Suprapubic skin (tissue), 4 donors: Measurements from ENCODE around the gene NEB. TPM values are rescaled to one million over a fixed set of nuclear protein-coding genes. Genes with fewer than 3 reads are reported as not detected.

Experiments
- DNase-seq, 2 donors: peaks; one replicate each; pipeline ENCODE4 v3.0.0-alpha.2; 2019; ENCODE audit warnings: low spot score in 2 of 2
- H3K27ac ChIP-seq: fragments of 200-600 bp; sonication (generic); one replicate; pipeline ENCODE4 v1.5.1; 2019
- H3K27me3 ChIP-seq: fragments of 200-600 bp; sonication (generic); one replicate; pipeline ENCODE4 v1.5.1; 2019
- H3K36me3 ChIP-seq: fragments of 200-600 bp; sonication (generic); one replicate; pipeline ENCODE4 v1.5.1; 2019
- H3K4me1 ChIP-seq: fragments of 200-600 bp; sonication (generic); one replicate; pipeline ENCODE4 v1.5.1; 2019
- H3K4me3 ChIP-seq: fragments of 200-600 bp; sonication (generic); one replicate; pipeline ENCODE4 v1.5.1; 2019; ENCODE audit warnings: mild to moderate bottlenecking
- H3K9me3 ChIP-seq: fragments of 200-600 bp; sonication (generic); one replicate; pipeline ENCODE4 v1.5.1; 2019
- EP300 ChIP-seq: sonication (generic); formaldehyde crosslinking; IDR thresholded peaks from one replicate; pipeline ENCODE4 v1.6.1; 2017; ENCODE audit warnings: antibody characterized with exemption
- POLR2A ChIP-seq, 2 donors: fragments of 450-650 bp; IDR thresholded peaks; one replicate each; pipeline ENCODE4 v1.6.1; 2017; ENCODE audit warnings: antibody characterized with exemption in 2 of 2, mild to moderate bottlenecking in 2 of 2, moderate library complexity in 2 of 2
- POLR2AphosphoS5 ChIP-seq, 3 donors: sonication (generic); formaldehyde crosslinking; IDR thresholded peaks; one replicate each; pipeline ENCODE4 v1.6.1; 2017; ENCODE audit warnings: antibody characterized with exemption in 3 of 3
- WGBS: methylation state at CpG from one replicate; pipeline ENCODE4 v1.1.5; 2018; 5-methylcytosine and 5-hydroxymethylcytosine counted together
- total RNA-seq, 4 donors: library from RNA; depleted of rRNA; stranded (reverse); fragments of >200 nt; gene quantifications; one replicate each; pipeline ENCODE4 v1.1.0, GENCODE V29; 2016
- TF ChIP-seq, protein P1 (sequence below), 2 donors: fragments of 200-600 bp in 1 of 2; fragments of 450-650 bp in 1 of 2; sonication (generic) in 1 of 2; IDR thresholded peaks; one replicate each; pipeline ENCODE4 v1.5.1; 2016 to 2019; ENCODE audit warnings: antibody characterized with exemption in 2 of 2, mild to moderate bottlenecking in 1 of 2, moderate library complexity in 1 of 2

Gene NEB
- total RNA-seq, 4 donors from 2014 or later, result 5.4 to 19.1 (median 7.4) TPM

DNA sequence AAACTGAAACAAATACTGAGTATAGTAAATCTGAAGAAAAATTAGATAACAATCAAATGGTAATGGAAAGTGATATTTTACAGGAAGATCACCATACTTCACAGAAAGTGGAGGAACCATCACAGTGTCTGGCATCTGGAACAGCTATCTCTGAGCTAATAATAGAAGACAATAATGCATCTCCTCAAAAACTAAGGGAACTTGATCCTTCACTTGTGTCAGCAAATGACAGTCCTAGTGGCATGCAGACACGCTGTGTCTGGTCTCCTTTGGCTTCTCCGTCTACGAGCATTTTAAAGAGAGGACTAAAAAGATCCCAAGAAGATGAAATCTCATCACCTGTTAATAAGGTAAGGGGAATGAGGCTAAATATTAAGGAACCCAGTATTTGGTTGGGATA is 268.5 kb downstream of the NEB start:
- no peak for DNase-seq
- Histone ChIP-seq H3K27ac (no peak overlapping the region), H3K4me1 (no peaks in the 10 kb centered on the region), H3K9me3 (no peaks in the 10 kb centered on the region), H3K27me3 (no peaks in the 10 kb centered on the region), H3K4me3 (no peak overlapping the region), H3K36me3 (peaks cover 75% of the 10 kb centered on the region)
- TF ChIP-seq, protein P1, sequence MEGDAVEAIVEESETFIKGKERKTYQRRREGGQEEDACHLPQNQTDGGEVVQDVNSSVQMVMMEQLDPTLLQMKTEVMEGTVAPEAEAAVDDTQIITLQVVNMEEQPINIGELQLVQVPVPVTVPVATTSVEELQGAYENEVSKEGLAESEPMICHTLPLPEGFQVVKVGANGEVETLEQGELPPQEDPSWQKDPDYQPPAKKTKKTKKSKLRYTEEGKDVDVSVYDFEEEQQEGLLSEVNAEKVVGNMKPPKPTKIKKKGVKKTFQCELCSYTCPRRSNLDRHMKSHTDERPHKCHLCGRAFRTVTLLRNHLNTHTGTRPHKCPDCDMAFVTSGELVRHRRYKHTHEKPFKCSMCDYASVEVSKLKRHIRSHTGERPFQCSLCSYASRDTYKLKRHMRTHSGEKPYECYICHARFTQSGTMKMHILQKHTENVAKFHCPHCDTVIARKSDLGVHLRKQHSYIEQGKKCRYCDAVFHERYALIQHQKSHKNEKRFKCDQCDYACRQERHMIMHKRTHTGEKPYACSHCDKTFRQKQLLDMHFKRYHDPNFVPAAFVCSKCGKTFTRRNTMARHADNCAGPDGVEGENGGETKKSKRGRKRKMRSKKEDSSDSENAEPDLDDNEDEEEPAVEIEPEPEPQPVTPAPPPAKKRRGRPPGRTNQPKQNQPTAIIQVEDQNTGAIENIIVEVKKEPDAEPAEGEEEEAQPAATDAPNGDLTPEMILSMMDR (IDR thresholded peaks at IDR 0.05), result no peak
- TF ChIP-seq POLR2AphosphoS5 (IDR thresholded peaks at IDR 0.05), result no peak
- no peak for TF ChIP-seq EP300
- TF ChIP-seq POLR2A (IDR thresholded peaks at IDR 0.05), result no peak
- WGBS, result 97% methylated on average over 3 of the region's 3 CpGs

DNA sequence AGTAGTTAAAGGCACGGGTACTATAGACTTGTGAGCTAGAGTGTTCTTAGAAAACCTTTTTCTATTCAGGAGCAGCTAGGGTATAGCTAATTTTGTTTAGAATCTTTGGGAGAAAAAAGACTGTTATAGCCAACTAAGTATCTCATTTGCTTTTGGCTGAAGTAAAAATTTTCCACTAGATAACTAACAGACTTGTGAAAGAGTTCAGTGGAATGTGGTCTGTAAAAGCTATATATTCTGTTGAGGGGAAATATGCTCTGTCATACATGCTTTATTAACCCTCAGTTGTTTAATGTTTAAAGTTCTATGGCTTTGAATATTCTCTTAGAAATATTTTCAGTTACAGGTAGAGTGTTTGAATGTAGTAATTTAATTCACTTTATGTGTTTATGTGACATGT is 274.9 kb downstream of the NEB start:
- Histone ChIP-seq H3K27me3 (no peaks in the 10 kb centered on the region), H3K36me3 (peaks cover 66% of the 10 kb centered on the region)
- DNase-seq, result no peak

DNA sequence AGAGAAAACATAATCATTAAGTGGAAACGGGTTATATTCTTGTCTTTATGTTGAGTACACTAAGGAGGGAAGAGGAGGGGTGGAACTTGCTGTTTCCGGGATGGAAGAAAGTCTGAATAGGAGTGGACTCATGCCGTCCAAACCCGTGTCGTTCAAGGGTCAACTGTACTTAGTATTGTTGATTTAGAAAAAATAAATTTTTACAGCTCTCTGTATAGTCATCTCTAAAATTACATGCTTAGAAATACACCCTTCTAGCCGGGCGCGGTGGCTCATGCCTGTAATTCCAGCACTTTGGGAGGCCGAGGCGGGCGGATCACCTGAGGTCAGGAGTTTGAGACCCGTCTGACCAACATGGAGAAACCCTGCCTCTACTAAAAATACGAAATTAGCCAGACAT is 295.1 kb downstream of the NEB start:
- Histone ChIP-seq H3K36me3 (peaks cover 59% of the 10 kb centered on the region), H3K27me3 (no peaks in the 10 kb centered on the region), H3K9me3 (no peaks in the 10 kb centered on the region), H3K27ac (no peak overlapping the region), H3K4me3 (no peak overlapping the region), H3K4me1 (no peaks in the 10 kb centered on the region)
- 94% methylated on average over 13 of the region's 13 CpGs for WGBS
- TF ChIP-seq POLR2AphosphoS5 (IDR thresholded peaks at IDR 0.05) (no peak), EP300 (no peak), POLR2A (IDR thresholded peaks at IDR 0.05) (no peak)
- TF ChIP-seq, protein P1 (IDR thresholded peaks at IDR 0.05), result no peak
- DNase-seq, result no peak

More for the DNA sequence above, 274.9 kb downstream of the NEB start:
- H3K4me3 ChIP-seq, result no peak overlapping the region
- WGBS, result 80% methylated on average over 1 of the region's 1 CpG
- no peak overlapping the region for H3K27ac ChIP-seq
- H3K9me3 ChIP-seq, result no peaks in the 10 kb centered on the region
- TF ChIP-seq POLR2AphosphoS5 (IDR thresholded peaks at IDR 0.05) (no peak), EP300 (no peak), POLR2A (IDR thresholded peaks at IDR 0.05) (no peak)
- TF ChIP-seq, protein P1 (IDR thresholded peaks at IDR 0.05), result no peak
- no peaks in the 10 kb centered on the region for H3K4me1 ChIP-seq

DNA sequence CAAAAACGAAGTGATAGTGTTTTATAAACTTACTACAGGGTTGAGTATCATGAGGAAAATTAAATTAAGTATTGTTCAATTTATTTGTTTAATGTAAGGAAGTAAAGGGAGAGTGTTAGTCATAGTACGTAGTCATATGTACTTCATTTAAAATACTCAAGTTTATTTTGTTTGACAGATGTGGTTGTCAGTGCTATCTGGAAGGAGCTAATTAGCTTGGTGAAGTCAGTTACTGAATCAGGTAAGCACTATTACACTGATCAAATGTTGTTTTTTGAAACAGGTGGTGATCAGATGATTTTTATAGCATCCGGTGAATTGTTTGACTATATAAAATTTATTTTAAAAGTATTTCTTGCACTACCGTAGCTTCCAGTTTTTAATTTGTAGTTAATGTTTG is 295.8 kb downstream of the NEB start:
- Histone ChIP-seq H3K27me3 (no peaks in the 10 kb centered on the region), H3K4me3 (no peak overlapping the region), H3K36me3 (peaks cover 60% of the 10 kb centered on the region), H3K27ac (no peak overlapping the region), H3K9me3 (no peaks in the 10 kb centered on the region), H3K4me1 (no peaks in the 10 kb centered on the region)
- no peak for TF ChIP-seq POLR2AphosphoS5 (IDR thresholded peaks at IDR 0.05)
- 92% methylated on average over 4 of the region's 4 CpGs for WGBS
- no peak for DNase-seq

DNA sequence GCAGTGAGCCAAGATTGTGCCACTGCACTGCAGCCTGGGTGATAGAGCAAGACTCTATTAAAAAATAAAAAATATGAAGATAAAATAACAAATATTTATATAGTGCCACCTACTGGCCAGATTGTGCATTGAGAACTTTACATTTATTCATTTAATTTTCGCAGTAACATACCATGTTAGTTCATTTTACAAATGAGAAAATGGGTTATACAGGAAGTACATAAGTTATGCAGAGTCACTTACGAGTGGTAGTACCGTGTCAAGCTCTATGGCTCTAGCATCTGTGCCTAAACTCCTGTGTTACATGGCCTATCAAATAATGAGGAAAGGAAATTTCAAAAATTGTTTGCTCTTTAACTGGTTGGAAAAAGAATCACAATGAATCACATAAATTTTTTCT is 296.6 kb downstream of the NEB start:
- TF ChIP-seq POLR2A (IDR thresholded peaks at IDR 0.05), result no peak
- TF ChIP-seq, protein P1 (IDR thresholded peaks at IDR 0.05), result peak in 1 of 2 donors; percentile 47
- WGBS, result 44% methylated on average over 3 of the region's 3 CpGs
- Histone ChIP-seq H3K9me3 (no peaks in the 10 kb centered on the region), H3K4me1 (no peaks in the 10 kb centered on the region), H3K36me3 (peaks cover 68% of the 10 kb centered on the region), H3K4me3 (no peak overlapping the region), H3K27ac (no peak overlapping the region), H3K27me3 (no peaks in the 10 kb centered on the region)
- no peak for DNase-seq

Other genes starting within 250 kb of the NEB start
- 100 to 1,000 TPM in 1 of 4 donors, 10 to 100 TPM in 3; 76.7 to 124 (median 94.5) TPM for gene ARL5A, start 93.9 kb upstream of the NEB start, total RNA-seq